Measurements from ENCODE around the gene NHLRC1.

NHLRC1 gene

DNA sequence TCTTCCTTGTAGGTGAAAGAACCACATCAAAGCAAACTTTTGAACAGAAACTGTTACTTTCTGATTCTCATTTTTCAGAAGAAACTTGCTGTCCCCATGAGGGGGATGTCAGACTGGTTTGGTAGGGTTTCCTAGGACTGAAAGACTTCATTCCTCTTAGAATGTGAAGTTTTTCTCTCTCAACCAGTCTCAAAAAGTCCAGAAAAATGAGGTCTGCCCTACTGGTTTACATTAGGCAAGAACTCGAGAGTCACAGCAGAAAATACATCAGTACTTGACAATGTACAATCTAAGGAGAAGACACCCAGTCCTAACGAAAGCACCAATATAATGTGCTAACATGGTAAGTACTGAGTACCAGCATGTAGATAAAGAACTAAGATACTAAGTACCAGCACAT, 12.7 kb upstream of the NHLRC1 start:
- Histone ChIP-seq H3K36me3 (ENCODE audit: control insufficient read depth, low read length) (no peaks in the 10 kb centered on the region), H3K4me3 (ENCODE audit: low read length) (no peak overlapping the region), H4K20me1 (ENCODE audit: control insufficient read depth, insufficient read depth, low read depth, low read length) (no peaks in the 10 kb centered on the region), H3K79me2 (ENCODE audit: control insufficient read depth, low read length) (no peaks in the 10 kb centered on the region), H3K27me3 (ENCODE audit: control insufficient read depth, low read length) (no peaks in the 10 kb centered on the region), H3K4me1 (ENCODE audit: control insufficient read depth, low read length) (no peaks in the 10 kb centered on the region), H3K27ac (ENCODE audit: low read depth, low read length) (no peak overlapping the region), H3F3A (ENCODE audit: control insufficient read depth, insufficient read depth) (no peaks in the 10 kb centered on the region), H3K4me2 (ENCODE audit: low read length) (no peak overlapping the region), H3K9me2 (replicated peaks; ENCODE audit: control insufficient read depth, low read length) (no peaks in the 10 kb centered on the region), H3K9me3 (ENCODE audit: control insufficient read depth, insufficient read depth, low read length) (no peaks in the 10 kb centered on the region)
- TF ChIP-seq, protein P1, sequence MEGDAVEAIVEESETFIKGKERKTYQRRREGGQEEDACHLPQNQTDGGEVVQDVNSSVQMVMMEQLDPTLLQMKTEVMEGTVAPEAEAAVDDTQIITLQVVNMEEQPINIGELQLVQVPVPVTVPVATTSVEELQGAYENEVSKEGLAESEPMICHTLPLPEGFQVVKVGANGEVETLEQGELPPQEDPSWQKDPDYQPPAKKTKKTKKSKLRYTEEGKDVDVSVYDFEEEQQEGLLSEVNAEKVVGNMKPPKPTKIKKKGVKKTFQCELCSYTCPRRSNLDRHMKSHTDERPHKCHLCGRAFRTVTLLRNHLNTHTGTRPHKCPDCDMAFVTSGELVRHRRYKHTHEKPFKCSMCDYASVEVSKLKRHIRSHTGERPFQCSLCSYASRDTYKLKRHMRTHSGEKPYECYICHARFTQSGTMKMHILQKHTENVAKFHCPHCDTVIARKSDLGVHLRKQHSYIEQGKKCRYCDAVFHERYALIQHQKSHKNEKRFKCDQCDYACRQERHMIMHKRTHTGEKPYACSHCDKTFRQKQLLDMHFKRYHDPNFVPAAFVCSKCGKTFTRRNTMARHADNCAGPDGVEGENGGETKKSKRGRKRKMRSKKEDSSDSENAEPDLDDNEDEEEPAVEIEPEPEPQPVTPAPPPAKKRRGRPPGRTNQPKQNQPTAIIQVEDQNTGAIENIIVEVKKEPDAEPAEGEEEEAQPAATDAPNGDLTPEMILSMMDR (IDR thresholded peaks at IDR 0.05; ENCODE audit: low read depth, low read length, poor library complexity, severe bottlenecking), result no peak
- TF ChIP-seq EZH2phosphoT487 (IDR thresholded peaks at IDR 0.05; ENCODE audit: borderline replicate concordance, low read length), result no peak

DNA sequence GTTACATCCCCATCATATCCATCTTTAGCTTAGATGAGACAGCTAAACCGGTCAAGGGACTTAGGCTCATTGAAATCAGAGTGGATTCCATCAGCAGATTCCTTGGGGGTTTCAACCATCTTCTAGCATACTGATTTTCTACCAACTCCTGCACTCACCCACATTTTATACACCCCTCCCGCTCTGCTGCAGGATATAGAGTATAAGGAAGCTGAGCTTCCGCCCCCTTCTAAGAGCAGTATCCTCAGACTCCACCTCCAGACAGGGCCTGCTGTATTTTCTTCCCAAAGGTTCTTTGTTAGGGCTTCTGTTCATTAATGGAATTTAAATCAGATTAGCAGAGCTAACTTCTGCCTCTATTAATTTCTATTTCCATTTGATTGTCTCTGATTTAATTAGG, 9.9 kb upstream of the NHLRC1 start:
- Histone ChIP-seq H3K4me3 (ENCODE audit: low read length) (no peak overlapping the region), H3F3A (ENCODE audit: control insufficient read depth, insufficient read depth) (no peaks in the 10 kb centered on the region), H3K4me2 (ENCODE audit: low read length) (no peak overlapping the region), H3K27ac (ENCODE audit: low read depth, low read length) (no peak overlapping the region), H3K9me3 (ENCODE audit: control insufficient read depth, insufficient read depth, low read length) (no peaks in the 10 kb centered on the region), H3K4me1 (ENCODE audit: control insufficient read depth, low read length) (no peaks in the 10 kb centered on the region), H3K9me2 (replicated peaks; ENCODE audit: control insufficient read depth, low read length) (no peaks in the 10 kb centered on the region), H3K27me3 (ENCODE audit: control insufficient read depth, low read length) (no peaks in the 10 kb centered on the region), H3K36me3 (ENCODE audit: control insufficient read depth, low read length) (no peaks in the 10 kb centered on the region), H3K79me2 (ENCODE audit: control insufficient read depth, low read length) (no peaks in the 10 kb centered on the region), H4K20me1 (ENCODE audit: control insufficient read depth, insufficient read depth, low read depth, low read length) (no peaks in the 10 kb centered on the region)
- TF ChIP-seq, protein P1 (IDR thresholded peaks at IDR 0.05; ENCODE audit: low read depth, low read length, poor library complexity, severe bottlenecking), result no peak
- TF ChIP-seq EZH2phosphoT487 (IDR thresholded peaks at IDR 0.05; ENCODE audit: borderline replicate concordance, low read length), result no peak

DNA sequence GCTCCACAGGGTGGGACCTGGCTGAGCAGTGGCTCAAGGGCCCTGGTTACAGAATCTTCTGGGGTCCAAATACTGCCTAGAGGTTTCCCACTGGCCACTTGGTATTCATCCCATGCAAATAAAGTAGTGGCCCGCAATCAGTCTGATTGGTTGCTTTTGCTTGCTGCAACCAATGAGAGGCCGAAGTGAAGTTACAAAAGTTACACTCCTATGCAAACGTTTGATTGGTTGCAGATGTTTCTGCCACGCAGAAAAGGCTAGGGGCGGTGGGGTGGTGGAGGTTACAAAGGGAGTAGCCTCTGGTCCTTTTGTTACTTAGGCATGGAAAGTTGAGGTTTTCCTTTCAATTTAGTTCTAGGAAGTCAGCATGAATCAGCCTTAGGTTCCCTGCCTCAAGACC, 3.6 kb upstream of the NHLRC1 start:
- no peaks in the 10 kb centered on the region for H3F3A ChIP-seq (ENCODE audit: control insufficient read depth, insufficient read depth)
- H3K9me2 ChIP-seq (replicated peaks; ENCODE audit: control insufficient read depth, low read length), result no peaks in the 10 kb centered on the region
- no peak overlapping the region for H3K4me2 ChIP-seq (ENCODE audit: low read length)
- H3K4me1 ChIP-seq (ENCODE audit: control insufficient read depth, low read length), result no peaks in the 10 kb centered on the region
- H3K79me2 ChIP-seq (ENCODE audit: control insufficient read depth, low read length), result no peaks in the 10 kb centered on the region
- H3K4me3 ChIP-seq (ENCODE audit: low read length), result no peak overlapping the region
- no peaks in the 10 kb centered on the region for H3K9me3 ChIP-seq (ENCODE audit: control insufficient read depth, insufficient read depth, low read length)
- no peak overlapping the region for H3K27ac ChIP-seq (ENCODE audit: low read depth, low read length)
- no peaks in the 10 kb centered on the region for H3K36me3 ChIP-seq (ENCODE audit: control insufficient read depth, low read length)
- no peak for TF ChIP-seq EZH2phosphoT487 (IDR thresholded peaks at IDR 0.05; ENCODE audit: borderline replicate concordance, low read length)
- TF ChIP-seq, protein P1 (IDR thresholded peaks at IDR 0.05; ENCODE audit: low read depth, low read length, poor library complexity, severe bottlenecking), result no peak
- H4K20me1 ChIP-seq (ENCODE audit: control insufficient read depth, insufficient read depth, low read depth, low read length), result no peaks in the 10 kb centered on the region
- H3K27me3 ChIP-seq (ENCODE audit: control insufficient read depth, low read length), result 0 out of 2 replicates have a peak, but pooled peaks cover 2% of the 10 kb centered on the region
